Spleen (tissue), 11 donors: ENCODE results near the gene CNIH2. TPM values are rescaled to one million over a fixed set of nuclear protein-coding genes. Genes with fewer than 3 reads are reported as not detected.

Experiments
- DNase-seq: peaks from one replicate; pipeline ENCODE4 v3.0.0-alpha.2; 2020
- H3K27ac ChIP-seq, 8 donors: fragments of 200-600 bp; sonication (generic) in 7 of 8; 1 replicate in 4 of 8; 2 replicates in 4 of 8; pipeline versions ENCODE4 v1.5.0 to v1.8.0; 2016 to 2021; ENCODE audit warnings: inconsistent platforms in 4 of 8, mild to moderate bottlenecking in 4 of 8, moderate library complexity in 1 of 8
- H3K27me3 ChIP-seq, 7 donors: fragments of 200-600 bp; sonication (generic) in 6 of 7; replicated peaks in 1 of 7; 1 replicate in 4 of 7; 2 replicates in 3 of 7; pipeline versions ENCODE4 v1.5.0 to v1.8.0; 2016 to 2021; ENCODE audit warnings: inconsistent platforms in 3 of 7, mild to moderate bottlenecking in 1 of 7
- H3K36me3 ChIP-seq, 6 donors: fragments of 200-600 bp; sonication (generic) in 5 of 6; 1 replicate in 4 of 6; 2 replicates in 2 of 6; pipeline versions ENCODE4 v1.5.0 to v1.8.0; 2016 to 2021; ENCODE audit warnings: inconsistent platforms in 2 of 6
- H3K4me1 ChIP-seq, 6 donors: fragments of 200-600 bp; sonication (generic) in 5 of 6; 1 replicate in 3 of 6; 2 replicates in 3 of 6; pipeline versions ENCODE4 v1.5.0 to v1.8.0; 2016 to 2021; ENCODE audit warnings: inconsistent platforms in 3 of 6
- H3K4me3 ChIP-seq, 8 donors: fragments of 200-600 bp; sonication (generic) in 7 of 8; 1 replicate in 4 of 8; 2 replicates in 4 of 8; pipeline versions ENCODE4 v1.5.0 to v1.8.0; 2016 to 2021; ENCODE audit warnings: inconsistent platforms in 4 of 8, mild to moderate bottlenecking in 4 of 8, moderate library complexity in 2 of 8
- H3K9me3 ChIP-seq, 8 donors: fragments of 200-600 bp; sonication (generic) in 7 of 8; 1 replicate in 4 of 8; 2 replicates in 4 of 8; pipeline versions ENCODE4 v1.5.0 to v1.8.0; 2016 to 2021; ENCODE audit warnings: inconsistent platforms in 4 of 8
- POLR2A ChIP-seq, 3 donors: fragments of 450-650 bp; IDR thresholded peaks; one replicate each; pipeline ENCODE4 v1.5.1; 2017; ENCODE audit warnings: antibody characterized with exemption in 3 of 3, mild to moderate bottlenecking in 1 of 3
- POLR2AphosphoS5 ChIP-seq, 3 donors: sonication (generic); formaldehyde crosslinking; IDR thresholded peaks; one replicate each; pipeline ENCODE4 v1.5.1; 2017; ENCODE audit warnings: antibody characterized with exemption in 3 of 3
- WGBS, 5 donors: extraction: QIAGEN DNeasy Blood & Tissue Kit in 3 of 5; methylation state at CpG; one replicate each; pipeline versions ENCODE4 v1.1.5 to v1.1.7; 2013 to 2018; 5-methylcytosine and 5-hydroxymethylcytosine counted together
- intact Hi-C: fragments of 100-400 bp; cut with DNase I; formaldehyde crosslinking; loops from one replicate; pipeline ENCODE4 v1.15.0; 2023; ENCODE audit warnings: low total_unique reads
- polyA plus RNA-seq, 3 donors: library from polyadenylated mRNA; stranded (reverse); fragments of 200-250 nt; gene quantifications; one replicate each; pipeline ENCODE4 v1.2.1, GENCODE V29; 2013
- total RNA-seq, 7 donors: library from RNA; depleted of rRNA in 3 of 7; stranded (reverse); fragments of >200 nt in 3 of 7; fragmentation: NEBNext Ultra II Directional in 4 of 7; extraction: Animal tissue kit (Norgen Biotek cat#: 25700) in 4 of 7; gene quantifications; one replicate each; pipeline versions ENCODE4 v1.1.0 to v1.2.1, GENCODE V29; 2016 to 2021
- TF ChIP-seq, protein P1 (sequence below), 11 experiments: fragments of 200-600 bp in 7 of 11; fragments of 450-650 bp in 4 of 11; sonication (generic) in 4 of 11; IDR thresholded peaks in 8 of 11; conservative IDR thresholded peaks in 3 of 11; 1 replicate in 7 of 11; 2 replicates in 4 of 11; pipeline versions ENCODE4 v1.4.0 to v1.8.0; 2016 to 2021; ENCODE audit warnings: antibody characterized with exemption in 11 of 11, inconsistent platforms in 4 of 11, mild to moderate bottlenecking in 1 of 11
- donor health status: healthy with polysubstance abuse.
- donor health status: DM: no; HTN: no; CAD: no; lungs with moderate emphysema.
- donor health status: DM: no; HTN: no; CAD: no.
- donor health status: Bipolar disorder and iron deficiency.
- donor health status: healthy.
- donor health status: DM: no; HTN: no; CAD: no.
- donor health status: DM: yes; HTN: yes; CAD: no.

Gene CNIH2
- total and polyA plus RNA-seq, 10 donors: 0.20 to 1.9 (median 0.77) TPM; not detected in 2

DNA sequence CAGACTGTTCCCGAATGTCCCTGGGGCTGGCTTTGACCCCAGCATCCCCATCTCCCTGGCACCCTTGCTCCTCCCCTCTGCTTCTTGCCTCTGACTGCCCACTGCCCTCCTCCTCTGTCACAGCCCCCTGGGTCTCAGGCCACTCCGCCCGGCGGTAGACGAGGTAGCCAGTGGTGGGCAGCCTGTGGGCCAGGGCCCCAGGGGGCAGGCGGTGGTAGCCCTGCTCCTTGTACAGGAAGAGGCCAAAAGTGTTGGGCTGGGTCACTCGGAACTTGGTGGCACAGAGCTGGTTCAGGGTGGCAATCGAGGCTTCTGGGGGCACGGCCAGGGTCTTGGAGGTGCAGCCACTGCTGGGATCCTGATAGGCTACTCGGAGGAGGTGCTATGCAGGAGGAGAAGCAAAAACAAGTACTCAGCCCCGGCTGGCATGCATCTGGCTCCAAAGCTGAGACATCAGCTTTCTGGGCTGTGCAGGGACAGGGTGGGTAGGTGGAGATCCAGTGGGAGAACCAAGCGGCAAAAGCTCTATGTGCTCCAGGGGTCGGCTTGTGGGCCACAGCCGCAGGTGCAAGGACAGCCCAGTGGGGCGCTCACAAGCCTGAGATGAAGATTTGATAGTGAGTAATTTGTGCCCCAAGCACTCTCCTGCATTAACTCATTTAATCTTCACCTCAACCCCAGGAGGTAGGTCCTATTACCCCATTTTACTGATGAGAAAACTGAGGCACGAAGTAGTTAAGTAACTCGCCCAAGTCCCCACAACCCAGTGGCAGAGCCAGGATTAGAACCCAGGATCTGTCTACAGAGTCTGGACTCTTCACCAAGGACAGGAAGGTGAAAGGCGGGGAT lies 54.6 kb downstream of the CNIH2 start:
- Histone ChIP-seq H3K9me3 (no peaks in the 10 kb centered on the region), H3K4me1 (peaks cover 22 to 66% (median 53%) of the 10 kb centered on the region in 6 donors), H3K27ac (no peak overlapping the region), H3K36me3 (peaks cover 0 to 44% (median 16%) of the 10 kb centered on the region in 6 donors), H3K4me3 (no peak overlapping the region), H3K27me3 (peaks cover 0 to 11% (median 0%) of the 10 kb centered on the region in 7 donors)
- TF ChIP-seq, protein P1, sequence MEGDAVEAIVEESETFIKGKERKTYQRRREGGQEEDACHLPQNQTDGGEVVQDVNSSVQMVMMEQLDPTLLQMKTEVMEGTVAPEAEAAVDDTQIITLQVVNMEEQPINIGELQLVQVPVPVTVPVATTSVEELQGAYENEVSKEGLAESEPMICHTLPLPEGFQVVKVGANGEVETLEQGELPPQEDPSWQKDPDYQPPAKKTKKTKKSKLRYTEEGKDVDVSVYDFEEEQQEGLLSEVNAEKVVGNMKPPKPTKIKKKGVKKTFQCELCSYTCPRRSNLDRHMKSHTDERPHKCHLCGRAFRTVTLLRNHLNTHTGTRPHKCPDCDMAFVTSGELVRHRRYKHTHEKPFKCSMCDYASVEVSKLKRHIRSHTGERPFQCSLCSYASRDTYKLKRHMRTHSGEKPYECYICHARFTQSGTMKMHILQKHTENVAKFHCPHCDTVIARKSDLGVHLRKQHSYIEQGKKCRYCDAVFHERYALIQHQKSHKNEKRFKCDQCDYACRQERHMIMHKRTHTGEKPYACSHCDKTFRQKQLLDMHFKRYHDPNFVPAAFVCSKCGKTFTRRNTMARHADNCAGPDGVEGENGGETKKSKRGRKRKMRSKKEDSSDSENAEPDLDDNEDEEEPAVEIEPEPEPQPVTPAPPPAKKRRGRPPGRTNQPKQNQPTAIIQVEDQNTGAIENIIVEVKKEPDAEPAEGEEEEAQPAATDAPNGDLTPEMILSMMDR (IDR thresholded peaks at IDR 0.05 in 8 of 11, conservative IDR thresholded peaks at IDR 0.05 in 3 of 11): no peak
- no peak for TF ChIP-seq POLR2A (IDR thresholded peaks at IDR 0.05)
- intact Hi-C loops: no loop called here
- DNase-seq: peak; percentile 53
- 73 to 90% (median 80%) methylated on average over 11 to 18 of the region's 18 CpGs for WGBS, 5 donors

GRCh38 chr11:66333220-66333877 lies 55.4 kb downstream of the CNIH2 start:
- 86 to 92% (median 88%) methylated on average over 15 to 19 of the region's 19 CpGs for WGBS, 5 donors
- no peak overlapping the region for H3K27ac ChIP-seq
- intact Hi-C loops: no loop called here
- peak; percentile 63 for DNase-seq
- peaks cover 0 to 11% (median 0%) of the 10 kb centered on the region in 7 donors for H3K27me3 ChIP-seq
- H3K4me3 ChIP-seq: no peak overlapping the region
- TF ChIP-seq, protein P1 (IDR thresholded peaks at IDR 0.05 in 8 of 11, conservative IDR thresholded peaks at IDR 0.05 in 3 of 11): no peak
- TF ChIP-seq POLR2AphosphoS5 (IDR thresholded peaks at IDR 0.05): no peak
- H3K36me3 ChIP-seq: peaks cover 0 to 52% (median 24%) of the 10 kb centered on the region in 6 donors
- peaks cover 16 to 63% (median 49%) of the 10 kb centered on the region in 6 donors for H3K4me1 ChIP-seq
- no peaks in the 10 kb centered on the region for H3K9me3 ChIP-seq

Other genes with a start within 250 kb of the CNIH2 start
- gene GAL3ST3, start 229.0 kb upstream of the CNIH2 start, total RNA-seq: not detected
- gene GAL3ST3, start 229.0 kb upstream of the CNIH2 start, polyA plus RNA-seq: under 1 TPM; 0.03 to 0.04 (median 0.03) TPM
- gene SF3B2, start 225.8 kb upstream of the CNIH2 start, total RNA-seq: 100 to 1,000 TPM; 139 to 195 (median 164) TPM
- gene SF3B2, start 225.8 kb upstream of the CNIH2 start, polyA plus RNA-seq: 100 to 1,000 TPM in 1 of 3 donors, 10 to 100 TPM in 2; 77.5 to 104 (median 89.9) TPM
- gene PACS1, start 207.9 kb upstream of the CNIH2 start, total RNA-seq: 100 to 1,000 TPM in 5 of 7 donors, 10 to 100 TPM in 2; 65.8 to 126 (median 110) TPM
- gene PACS1, start 207.9 kb upstream of the CNIH2 start, polyA plus RNA-seq: 10 to 100 TPM; 20.6 to 35.1 (median 20.9) TPM
- gene KLC2, start 20.5 kb upstream of the CNIH2 start, total RNA-seq: 10 to 100 TPM in 6 of 7 donors, 1 to 10 TPM in 1; 8.8 to 30.8 (median 18.3) TPM
- 10 to 100 TPM in 1 of 3 donors, 1 to 10 TPM in 2; 5.5 to 19.5 (median 7.8) TPM for gene KLC2, start 20.5 kb upstream of the CNIH2 start, polyA plus RNA-seq
- gene RAB1B, start 9.5 kb upstream of the CNIH2 start, total RNA-seq: 100 to 1,000 TPM; 101 to 130 (median 123) TPM
- gene RAB1B, start 9.5 kb upstream of the CNIH2 start, polyA plus RNA-seq: 100 to 1,000 TPM in 1 of 3 donors, 10 to 100 TPM in 2; 66.8 to 150 (median 77.0) TPM
- gene YIF1A, start 11.0 kb downstream of the CNIH2 start, total RNA-seq: 10 to 100 TPM; 34.7 to 50.4 (median 40.4) TPM
- gene YIF1A, start 11.0 kb downstream of the CNIH2 start, polyA plus RNA-seq: 10 to 100 TPM; 48.3 to 60.1 (median 49.3) TPM
- gene TMEM151A, start 13.7 kb downstream of the CNIH2 start, total RNA-seq: under 1 TPM in 1 of 7 donors, not detected in 6; 0.34 TPM
- under 1 TPM in 2 of 3 donors, not detected in 1; 0.02 TPM for gene TMEM151A, start 13.7 kb downstream of the CNIH2 start, polyA plus RNA-seq
- gene CD248, start 38.9 kb downstream of the CNIH2 start, total RNA-seq: 10 to 100 TPM in 2 of 7 donors, 1 to 10 TPM in 5; 4.7 to 15.7 (median 6.5) TPM
- 1 to 10 TPM; 1.7 to 2.7 (median 2.0) TPM for gene CD248, start 38.9 kb downstream of the CNIH2 start, polyA plus RNA-seq
- 10 to 100 TPM in 1 of 7 donors, 1 to 10 TPM in 6; 5.7 to 10.9 (median 8.9) TPM for gene RIN1, start 58.3 kb downstream of the CNIH2 start, total RNA-seq
- gene RIN1, start 58.3 kb downstream of the CNIH2 start, polyA plus RNA-seq: 1 to 10 TPM; 2.3 to 7.8 (median 7.0) TPM
- 10 to 100 TPM; 32.3 to 52.5 (median 37.2) TPM for gene BRMS1, start 66.9 kb downstream of the CNIH2 start, total RNA-seq
- gene BRMS1, start 66.9 kb downstream of the CNIH2 start, polyA plus RNA-seq: 10 to 100 TPM; 61.6 to 90.6 (median 83.0) TPM
- 10 to 100 TPM in 5 of 7 donors, 1 to 10 TPM in 2; 6.3 to 23.4 (median 13.9) TPM for gene B4GAT1, start 69.5 kb downstream of the CNIH2 start, total RNA-seq
- 1 to 10 TPM; 4.3 to 8.9 (median 8.7) TPM for gene B4GAT1, start 69.5 kb downstream of the CNIH2 start, polyA plus RNA-seq
- gene SLC29A2, start 93.6 kb downstream of the CNIH2 start, total RNA-seq: 1 to 10 TPM; 1.9 to 5.0 (median 4.0) TPM
- gene SLC29A2, start 93.6 kb downstream of the CNIH2 start, polyA plus RNA-seq: 1 to 10 TPM; 4.8 to 8.4 (median 7.4) TPM
- gene NPAS4, start 142.9 kb downstream of the CNIH2 start, total RNA-seq: under 1 TPM in 2 of 7 donors, not detected in 5; 0.25 to 0.72 TPM
- gene NPAS4, start 142.9 kb downstream of the CNIH2 start, polyA plus RNA-seq: under 1 TPM in 2 of 3 donors, not detected in 1; 0.11 to 0.22 TPM
- 10 to 100 TPM; 25.5 to 41.2 (median 32.6) TPM for gene MRPL11, start 160.7 kb downstream of the CNIH2 start, total RNA-seq
- gene MRPL11, start 160.7 kb downstream of the CNIH2 start, polyA plus RNA-seq: 10 to 100 TPM; 60.3 to 87.1 (median 72.7) TPM
- gene PELI3, start 188.7 kb downstream of the CNIH2 start, total RNA-seq: 10 to 100 TPM in 5 of 7 donors, 1 to 10 TPM in 2; 4.9 to 14.6 (median 10.7) TPM
- 1 to 10 TPM; 2.4 to 6.4 (median 2.7) TPM for gene PELI3, start 188.7 kb downstream of the CNIH2 start, polyA plus RNA-seq
- 10 to 100 TPM; 17.9 to 35.5 (median 23.9) TPM for gene DPP3, start 202.3 kb downstream of the CNIH2 start, total RNA-seq
- 10 to 100 TPM; 20.0 to 25.9 (median 20.6) TPM for gene DPP3, start 202.3 kb downstream of the CNIH2 start, polyA plus RNA-seq
- 10 to 100 TPM; 22.2 to 60.5 (median 36.9) TPM for gene BBS1, start 232.5 kb downstream of the CNIH2 start, total RNA-seq
- 1 to 10 TPM; 5.2 to 9.9 (median 5.8) TPM for gene BBS1, start 232.5 kb downstream of the CNIH2 start, polyA plus RNA-seq